Osteocyte (in vitro differentiated cells): ENCODE data around the gene UST. TPM values are rescaled to one million over a fixed set of nuclear protein-coding genes. Genes with fewer than 3 reads are reported as not detected.

Source experiments
- DNase-seq: peaks from one replicate; pipeline ENCODE4 v3.0.0; 2021; ENCODE audit warnings: mixed read lengths; ENCODE audit not compliant: unreplicated experiment; ENCODE audit errors: extremely low spot score
- H3K27ac Mint-ChIP-seq: one replicate; pipeline ENCODE4 v1.8.0; 2021; ENCODE audit warnings: mild to moderate bottlenecking, mixed read lengths; ENCODE audit not compliant: unreplicated experiment
- H3K27me3 Mint-ChIP-seq: one replicate; pipeline ENCODE4 v1.8.0; 2021; ENCODE audit warnings: mixed read lengths; ENCODE audit not compliant: unreplicated experiment
- H3K36me3 Mint-ChIP-seq: one replicate; pipeline ENCODE4 v1.8.0; 2021; ENCODE audit warnings: mixed read lengths; ENCODE audit not compliant: unreplicated experiment
- H3K4me1 Mint-ChIP-seq: one replicate; pipeline ENCODE4 v1.8.0; 2021; ENCODE audit warnings: mixed read lengths; ENCODE audit not compliant: unreplicated experiment
- H3K4me3 Mint-ChIP-seq: one replicate; pipeline ENCODE4 v1.8.0; 2021; ENCODE audit warnings: mild to moderate bottlenecking, moderate library complexity, mixed read lengths; ENCODE audit not compliant: unreplicated experiment
- H3K9me3 Mint-ChIP-seq: one replicate; pipeline ENCODE4 v1.8.0; 2021; ENCODE audit warnings: mixed read lengths; ENCODE audit not compliant: unreplicated experiment
- total RNA-seq: library from RNA; stranded (reverse); gene quantifications from 2 replicates; pipeline ENCODE4 v1.2.1, GENCODE V29; 2021
- TF ChIP-seq, protein P1 (sequence below): fragments of 200-600 bp; sonication (generic); IDR thresholded peaks from 2 replicates; pipeline ENCODE4 v1.5.0; 2021; ENCODE audit warnings: antibody characterized with exemption, mild to moderate bottlenecking, moderate library complexity

The UST gene
- total RNA-seq, 1 donor from 2014 or later, result 15.7 TPM

DNA sequence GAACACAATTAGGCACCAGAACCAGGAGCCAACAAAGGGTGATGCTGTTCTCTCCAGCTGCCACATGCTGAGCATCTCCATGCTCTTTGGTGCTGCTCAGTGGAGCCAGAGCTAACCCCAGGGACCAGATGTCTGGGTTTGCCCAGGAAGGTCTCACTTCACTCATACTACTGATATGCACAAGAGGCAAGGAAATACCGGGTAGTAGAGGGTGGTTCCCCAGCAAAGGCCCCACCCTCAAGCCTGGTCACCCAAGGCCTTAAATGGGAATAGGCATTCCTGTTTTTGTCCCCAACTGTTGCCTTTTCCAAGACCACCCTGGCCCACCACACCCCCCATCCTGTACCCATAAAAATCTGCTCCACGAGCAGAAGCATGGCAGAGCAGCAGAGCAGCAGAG is 366.1 kb downstream of the UST start:
- peaks cover 1% of the 10 kb centered on the region for H3K36me3 Mint-ChIP-seq
- DNase-seq, result no peak
- peaks cover 3% of the 10 kb centered on the region for H3K27me3 Mint-ChIP-seq
- TF ChIP-seq, protein P1, sequence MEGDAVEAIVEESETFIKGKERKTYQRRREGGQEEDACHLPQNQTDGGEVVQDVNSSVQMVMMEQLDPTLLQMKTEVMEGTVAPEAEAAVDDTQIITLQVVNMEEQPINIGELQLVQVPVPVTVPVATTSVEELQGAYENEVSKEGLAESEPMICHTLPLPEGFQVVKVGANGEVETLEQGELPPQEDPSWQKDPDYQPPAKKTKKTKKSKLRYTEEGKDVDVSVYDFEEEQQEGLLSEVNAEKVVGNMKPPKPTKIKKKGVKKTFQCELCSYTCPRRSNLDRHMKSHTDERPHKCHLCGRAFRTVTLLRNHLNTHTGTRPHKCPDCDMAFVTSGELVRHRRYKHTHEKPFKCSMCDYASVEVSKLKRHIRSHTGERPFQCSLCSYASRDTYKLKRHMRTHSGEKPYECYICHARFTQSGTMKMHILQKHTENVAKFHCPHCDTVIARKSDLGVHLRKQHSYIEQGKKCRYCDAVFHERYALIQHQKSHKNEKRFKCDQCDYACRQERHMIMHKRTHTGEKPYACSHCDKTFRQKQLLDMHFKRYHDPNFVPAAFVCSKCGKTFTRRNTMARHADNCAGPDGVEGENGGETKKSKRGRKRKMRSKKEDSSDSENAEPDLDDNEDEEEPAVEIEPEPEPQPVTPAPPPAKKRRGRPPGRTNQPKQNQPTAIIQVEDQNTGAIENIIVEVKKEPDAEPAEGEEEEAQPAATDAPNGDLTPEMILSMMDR, result no peak
- H3K4me1 Mint-ChIP-seq, result no peaks in the 10 kb centered on the region
- H3K4me3 Mint-ChIP-seq, result no peak overlapping the region
- peaks cover 7% of the 10 kb centered on the region for H3K9me3 Mint-ChIP-seq
- no peak overlapping the region for H3K27ac Mint-ChIP-seq

DNA sequence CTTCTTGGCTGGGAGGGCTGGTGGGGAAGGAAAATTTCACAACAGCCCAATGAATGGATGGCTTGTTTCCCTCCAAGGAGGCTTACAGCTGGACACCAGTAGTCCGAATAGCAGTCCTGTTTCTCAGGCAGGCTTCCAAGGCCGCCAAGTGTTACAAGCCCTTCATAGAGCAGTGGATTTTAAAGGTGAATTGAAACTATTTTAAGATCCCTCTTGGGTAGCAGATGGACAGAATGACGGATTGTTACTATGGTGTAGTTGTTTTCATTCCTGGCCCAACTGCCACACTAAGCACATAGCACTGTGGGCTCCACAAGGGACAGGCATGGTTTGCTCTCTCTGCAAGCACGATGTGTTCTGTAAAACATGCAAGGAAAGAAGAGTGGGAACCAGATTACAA is 367.3 kb downstream of the UST start:
- TF ChIP-seq, protein P1, result no peak
- H3K4me1 Mint-ChIP-seq, result no peaks in the 10 kb centered on the region
- peaks cover 3% of the 10 kb centered on the region for H3K27me3 Mint-ChIP-seq
- peaks cover 1% of the 10 kb centered on the region for H3K36me3 Mint-ChIP-seq
- peaks cover 7% of the 10 kb centered on the region for H3K9me3 Mint-ChIP-seq
- DNase-seq, result no peak
- no peak overlapping the region for H3K4me3 Mint-ChIP-seq
- no peak overlapping the region for H3K27ac Mint-ChIP-seq

DNA sequence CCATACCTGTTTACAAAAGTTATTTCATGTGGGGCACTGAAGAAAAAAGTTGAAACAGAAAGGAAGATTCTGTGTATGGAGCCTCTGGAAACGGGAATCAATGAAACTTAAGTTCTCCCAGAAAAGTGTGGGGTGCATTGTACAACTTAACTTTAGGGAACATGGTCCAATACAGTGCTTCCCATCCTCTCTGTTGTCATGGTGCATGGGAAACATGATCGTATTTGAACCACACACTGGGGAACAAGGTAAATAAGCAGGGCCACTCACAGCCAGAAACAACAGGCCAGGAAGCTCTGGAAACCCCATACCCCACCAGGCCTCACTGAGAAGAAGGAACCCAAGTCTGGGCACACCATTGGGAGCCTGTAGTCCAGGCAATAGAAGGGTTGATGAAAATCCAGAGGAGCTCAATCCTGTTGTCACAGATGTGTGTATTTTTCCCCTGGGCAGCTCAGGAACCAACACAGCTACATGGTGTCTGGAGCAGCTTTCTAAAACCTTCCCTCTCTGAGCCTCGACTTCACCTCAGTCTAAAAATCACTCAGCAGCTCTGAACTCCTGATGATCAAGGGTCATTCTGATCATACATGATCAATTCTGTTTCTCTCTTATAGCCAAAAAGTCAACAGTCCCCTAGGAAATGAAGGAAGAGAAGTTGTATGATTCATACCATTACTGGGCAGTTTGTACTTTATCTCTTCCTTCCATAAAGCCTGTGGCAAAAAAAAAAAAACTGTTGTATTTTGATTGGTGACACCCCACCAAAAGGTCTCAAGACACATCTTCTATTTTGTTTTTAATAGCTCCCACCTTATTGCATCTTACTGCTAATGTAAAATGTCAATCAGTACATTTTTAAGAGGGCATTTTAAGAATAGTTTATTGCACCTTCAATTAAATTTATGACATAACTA is 372.2 kb downstream of the UST start:
- Mint-ChIP-seq H3K9me3 (peaks cover 11% of the 10 kb centered on the region), H3K36me3 (no peaks in the 10 kb centered on the region), H3K27ac (no peak overlapping the region), H3K4me1 (no peaks in the 10 kb centered on the region), H3K4me3 (no peak overlapping the region), H3K27me3 (peaks cover 3% of the 10 kb centered on the region)
- no peak for DNase-seq
- TF ChIP-seq, protein P1, result no peak

DNA sequence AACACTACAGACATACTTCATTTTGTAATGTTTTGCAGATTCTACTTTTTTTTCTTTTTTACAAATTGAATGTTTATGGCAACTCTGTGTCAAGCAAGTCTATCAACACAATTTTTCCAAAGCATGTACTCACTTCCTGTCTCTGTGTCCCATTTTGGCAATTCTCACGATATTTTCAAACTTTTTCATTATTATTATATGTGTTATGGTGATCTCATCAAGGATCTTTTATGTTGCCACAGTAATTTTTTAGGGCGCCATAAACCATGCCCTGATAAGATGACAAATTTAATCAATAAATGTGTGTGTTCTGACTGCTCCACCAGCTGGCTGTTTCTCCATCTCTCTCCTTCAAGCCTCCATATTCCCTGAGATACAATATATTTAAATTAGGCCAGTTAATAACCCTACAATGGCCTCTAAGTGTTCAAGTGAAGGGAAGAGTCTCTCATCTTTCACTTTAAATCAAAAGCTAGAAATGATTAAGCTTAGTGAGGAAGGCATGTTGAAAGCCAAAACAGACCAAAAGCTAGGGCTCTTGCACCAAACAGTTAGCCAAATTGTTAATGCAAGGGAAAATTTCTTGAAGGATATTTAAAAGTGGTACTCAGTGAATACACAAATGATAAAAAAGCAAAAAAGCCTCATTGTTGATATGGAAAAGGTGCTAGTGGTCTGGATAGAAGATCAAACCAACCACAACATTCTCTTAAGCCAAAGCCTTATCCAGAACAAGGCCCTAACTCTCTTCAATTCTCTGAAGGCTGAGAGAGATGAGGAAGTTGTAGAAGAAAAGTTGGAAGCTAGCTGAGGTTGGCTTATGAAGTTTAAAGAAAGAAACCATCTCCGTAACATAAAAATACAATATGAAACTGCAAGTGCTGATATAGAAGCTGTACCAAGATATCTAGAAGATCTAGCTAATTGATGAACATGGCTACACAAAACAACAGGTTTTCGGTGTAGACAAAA is 376.3 kb downstream of the UST start:
- Mint-ChIP-seq H3K36me3 (no peaks in the 10 kb centered on the region), H3K27ac (no peak overlapping the region), H3K4me1 (peaks cover 9% of the 10 kb centered on the region)

More for the DNA sequence above, 376.3 kb downstream of the UST start:
- no peak for DNase-seq
- H3K9me3 Mint-ChIP-seq, result peaks cover 11% of the 10 kb centered on the region
- no peaks in the 10 kb centered on the region for H3K27me3 Mint-ChIP-seq
- TF ChIP-seq, protein P1, result no peak
- H3K4me3 Mint-ChIP-seq, result no peak overlapping the region
